ENCODE results near the gene PHF14.

- TF ChIP-seq, protein P1, sequence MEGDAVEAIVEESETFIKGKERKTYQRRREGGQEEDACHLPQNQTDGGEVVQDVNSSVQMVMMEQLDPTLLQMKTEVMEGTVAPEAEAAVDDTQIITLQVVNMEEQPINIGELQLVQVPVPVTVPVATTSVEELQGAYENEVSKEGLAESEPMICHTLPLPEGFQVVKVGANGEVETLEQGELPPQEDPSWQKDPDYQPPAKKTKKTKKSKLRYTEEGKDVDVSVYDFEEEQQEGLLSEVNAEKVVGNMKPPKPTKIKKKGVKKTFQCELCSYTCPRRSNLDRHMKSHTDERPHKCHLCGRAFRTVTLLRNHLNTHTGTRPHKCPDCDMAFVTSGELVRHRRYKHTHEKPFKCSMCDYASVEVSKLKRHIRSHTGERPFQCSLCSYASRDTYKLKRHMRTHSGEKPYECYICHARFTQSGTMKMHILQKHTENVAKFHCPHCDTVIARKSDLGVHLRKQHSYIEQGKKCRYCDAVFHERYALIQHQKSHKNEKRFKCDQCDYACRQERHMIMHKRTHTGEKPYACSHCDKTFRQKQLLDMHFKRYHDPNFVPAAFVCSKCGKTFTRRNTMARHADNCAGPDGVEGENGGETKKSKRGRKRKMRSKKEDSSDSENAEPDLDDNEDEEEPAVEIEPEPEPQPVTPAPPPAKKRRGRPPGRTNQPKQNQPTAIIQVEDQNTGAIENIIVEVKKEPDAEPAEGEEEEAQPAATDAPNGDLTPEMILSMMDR (IDR thresholded peaks at IDR 0.05): no peak
- TF ChIP-seq EZH2 (IDR thresholded peaks at IDR 0.05; ENCODE audit: borderline replicate concordance, insufficient read depth, low read depth, low read length, poor library complexity, severe bottlenecking): no peak
These were observed 136.0 kb downstream of the PHF14 start for GRCh38 chr7:11109659-11110058.
